ENCODE results near the gene CCDC137.

- TF ChIP-seq CTCF (IDR thresholded peaks at IDR 0.05) (no peak), POLR2A (IDR thresholded peaks at IDR 0.05) (no peak)
Observed at GRCh38 chr17:81722184-81723120, 55.9 kb downstream of the CCDC137 start.
